WTC11 (cell line): ENCODE measurements around the gene GAPT. TPM values are rescaled to one million over a fixed set of nuclear protein-coding genes. Genes with fewer than 3 reads are reported as not detected.

Experiments
- ATAC-seq: fragments of 200-7000 bp; cut with Tn5 transposase; 2 replicates; pipeline ENCODE4 v1.10.0; 2021; ENCODE audit warnings: mild to moderate bottlenecking, moderate library complexity
- CTCF ChIA-PET: fragments of 300-600 bp; sonication (Branson Sonifier 250); formaldehyde crosslinking; loops from one replicate; lab custom pipeline; 2021; ENCODE audit warnings: antibody characterized with exemption; lab: Charles Lee
- POLR2A ChIA-PET: fragments of 350-600 bp; sonication (Branson Sonifier 250); formaldehyde crosslinking; loops from one replicate; lab custom pipeline; 2021; ENCODE audit warnings: antibody characterized with exemption; lab: Charles Lee
- DNase-seq: peaks from one replicate; pipeline ENCODE4 v3.0.0; 2021; ENCODE audit warnings: low spot score
- H3K27ac Mint-ChIP-seq: 2 replicates; pipeline ENCODE4 v1.8.0; 2021; ENCODE audit warnings: mixed read lengths
- H3K27me3 Mint-ChIP-seq: 2 replicates; pipeline ENCODE4 v1.8.0; 2021; ENCODE audit warnings: low read depth, mild to moderate bottlenecking, moderate library complexity, mixed read lengths
- H3K36me3 Mint-ChIP-seq: 2 replicates; pipeline ENCODE4 v1.8.0; 2021; ENCODE audit warnings: mixed read lengths
- H3K4me1 Mint-ChIP-seq: 2 replicates; pipeline ENCODE4 v1.8.0; 2022; ENCODE audit warnings: mixed read lengths
- H3K4me3 Mint-ChIP-seq: 2 replicates; pipeline ENCODE4 v1.8.0; 2021; ENCODE audit warnings: mild to moderate bottlenecking, moderate library complexity, mixed read lengths
- H3K9me3 Mint-ChIP-seq: 2 replicates; pipeline ENCODE4 v1.8.0; 2021; ENCODE audit warnings: mixed read lengths
- ATF3 ChIP-seq: sonication (generic); formaldehyde crosslinking; conservative IDR thresholded peaks from 2 replicates; pipeline ENCODE4 v1.8.1; 2022; ENCODE audit warnings: mild to moderate bottlenecking, missing genetic modification reagents
- ATF6 ChIP-seq: sonication (generic); formaldehyde crosslinking; IDR thresholded peaks from 2 replicates; pipeline ENCODE4 v1.8.1; 2023; ENCODE audit warnings: mild to moderate bottlenecking, missing genetic modification reagents
- CDX4 ChIP-seq: fragments of 250-450 bp; sonication (Bioruptor Pico); IDR thresholded peaks from 2 replicates; pipeline ENCODE4 v1.9.0; 2021; ENCODE audit warnings: moderate library complexity, mild to moderate bottlenecking, inconsistent platforms, borderline replicate concordance
- ESRRA ChIP-seq: sonication (generic); formaldehyde crosslinking; IDR thresholded peaks from 2 replicates; pipeline ENCODE4 v1.8.1; 2022; ENCODE audit warnings: mild to moderate bottlenecking, missing genetic modification reagents, borderline replicate concordance
- ETV6 ChIP-seq: sonication (generic); formaldehyde crosslinking; IDR thresholded peaks from 2 replicates; pipeline ENCODE4 v1.8.1; 2022; ENCODE audit warnings: mild to moderate bottlenecking, missing genetic modification reagents
- FOXK1 ChIP-seq: sonication (generic); formaldehyde crosslinking; IDR thresholded peaks from 2 replicates; pipeline ENCODE4 v1.8.0; 2022; ENCODE audit warnings: mild to moderate bottlenecking, moderate library complexity, missing genetic modification reagents
- GRHL2 ChIP-seq: fragments of 250-450 bp; sonication (Bioruptor Pico); IDR thresholded peaks from 2 replicates; pipeline ENCODE4 v1.8.0; 2022; ENCODE audit warnings: mild to moderate bottlenecking, moderate library complexity; ENCODE audit not compliant: insufficient replicate concordance, severe bottlenecking
- IRF2 ChIP-seq: sonication (generic); formaldehyde crosslinking; IDR thresholded peaks from 2 replicates; pipeline ENCODE4 v1.8.0; 2022; ENCODE audit warnings: low read depth, missing genetic modification reagents, borderline replicate concordance
- JAZF1 ChIP-seq: fragments of 250-450 bp; sonication (Bioruptor Pico); IDR thresholded peaks from 2 replicates; pipeline ENCODE4 v1.9.0; 2021; ENCODE audit warnings: moderate library complexity, mild to moderate bottlenecking, inconsistent platforms
- MLX ChIP-seq: sonication (generic); formaldehyde crosslinking; IDR thresholded peaks from 2 replicates; pipeline ENCODE4 v1.8.1; 2023; ENCODE audit warnings: mild to moderate bottlenecking, missing genetic modification reagents, moderate library complexity
- MYBL2 ChIP-seq: sonication (generic); formaldehyde crosslinking; IDR thresholded peaks from 2 replicates; pipeline ENCODE4 v1.8.1; 2023; ENCODE audit warnings: mild to moderate bottlenecking, moderate library complexity, missing genetic modification reagents
- NR1H2 ChIP-seq: sonication (generic); formaldehyde crosslinking; IDR thresholded peaks from 2 replicates; pipeline ENCODE4 v1.9.0; 2021; ENCODE audit warnings: mild to moderate bottlenecking, moderate library complexity, missing genetic modification reagents
- PRDM15 ChIP-seq: sonication (generic); formaldehyde crosslinking; IDR thresholded peaks from 2 replicates; pipeline ENCODE4 v1.8.0; 2022; ENCODE audit warnings: missing genetic modification reagents
- PRRX2 ChIP-seq: fragments of 250-450 bp; sonication (Bioruptor Pico); IDR thresholded peaks from 2 replicates; pipeline ENCODE4 v1.8.0; 2021; ENCODE audit warnings: mild to moderate bottlenecking
- RORB ChIP-seq: fragments of 250-450 bp; sonication (Bioruptor Pico); IDR thresholded peaks from 2 replicates; pipeline ENCODE4 v1.9.0; 2021; ENCODE audit warnings: mild to moderate bottlenecking
- SMAD4 ChIP-seq: sonication (generic); formaldehyde crosslinking; IDR thresholded peaks from 2 replicates; pipeline ENCODE4 v1.8.0; 2022; ENCODE audit warnings: mild to moderate bottlenecking, missing genetic modification reagents
- SOX15 ChIP-seq: fragments of 250-450 bp; sonication (Bioruptor Pico); IDR thresholded peaks from 2 replicates; pipeline ENCODE4 v1.9.0; 2021; ENCODE audit warnings: mild to moderate bottlenecking
- TCF7 ChIP-seq: sonication (generic); formaldehyde crosslinking; IDR thresholded peaks from 2 replicates; pipeline ENCODE4 v1.8.0; 2022; ENCODE audit warnings: mild to moderate bottlenecking, low read depth, missing genetic modification reagents, moderate library complexity
- TP53 ChIP-seq: sonication (generic); formaldehyde crosslinking; IDR thresholded peaks from 2 replicates; pipeline ENCODE4 v1.8.1; 2023; ENCODE audit warnings: mild to moderate bottlenecking, missing genetic modification reagents
- ZNF232 ChIP-seq: sonication (generic); formaldehyde crosslinking; IDR thresholded peaks from 2 replicates; pipeline ENCODE4 v1.8.0; 2022; ENCODE audit warnings: mild to moderate bottlenecking, missing genetic modification reagents
- ZNF317 ChIP-seq: sonication (generic); formaldehyde crosslinking; IDR thresholded peaks from 2 replicates; pipeline ENCODE4 v1.8.1; 2023; ENCODE audit warnings: low read depth, mild to moderate bottlenecking, moderate library complexity, missing genetic modification reagents, borderline replicate concordance
- ZNF396 ChIP-seq: fragments of 250-450 bp; sonication (Bioruptor Pico); IDR thresholded peaks from 2 replicates; pipeline ENCODE4 v1.8.0; 2021; ENCODE audit warnings: mild to moderate bottlenecking, moderate library complexity, borderline replicate concordance
- ZNF416 ChIP-seq: fragments of 250-450 bp; sonication (Bioruptor Pico); IDR thresholded peaks from 2 replicates; pipeline ENCODE4 v1.9.0; 2021; ENCODE audit warnings: mild to moderate bottlenecking, inconsistent platforms
- total RNA-seq: library from RNA; stranded (reverse); gene quantifications from 3 replicates; pipeline ENCODE4 v1.2.3, GENCODE V29; 2021

GAPT gene
- total RNA-seq, 1 experiment from 2014 or later: not detected

- H3K27me3 Mint-ChIP-seq: peaks cover 1% of the 10 kb centered on the region
- ChIA-PET CTCF (no interaction called here), POLR2A (interaction anchor here (0.6 kb wide), 1 partner anchor 12 kb away, joined by 5 read pairs; no protein-coding TSS in a partner anchor)
- no peak overlapping the region for H3K4me3 Mint-ChIP-seq
- H3K9me3 Mint-ChIP-seq: peaks cover 40% of the 10 kb centered on the region
- H3K4me1 Mint-ChIP-seq: 0 out of 2 replicates have a peak, but pooled peaks cover 2% of the 10 kb centered on the region
- DNase-seq: no peak
- H3K27ac Mint-ChIP-seq: no peak overlapping the region
- peaks cover 31% of the 10 kb centered on the region for H3K36me3 Mint-ChIP-seq
- TF ChIP-seq TCF7: no peak
- TF ChIP-seq PRRX2 (CRISPR knock-in tag): no peak
- no peak for TF ChIP-seq PRDM15 (CRISPR knock-in tag)
- TF ChIP-seq SOX15 (CRISPR knock-in tag): no peak
- no peak for TF ChIP-seq TP53 (CRISPR knock-in tag)
- no peak for ATAC-seq
Measured at GRCh38 chr5:58544926-58545325, 53.7 kb downstream of the GAPT start.

GRCh38 chr5:58545912-58546311 is 54.7 kb downstream of the GAPT start:
- no peak for DNase-seq
- Mint-ChIP-seq H3K27me3 (no peaks in the 10 kb centered on the region; the same call in 1 of the 2 replicates), H3K4me3 (no peak overlapping the region), H3K36me3 (peaks cover 24% of the 10 kb centered on the region), H3K4me1 (0 out of 2 replicates have a peak, but pooled peaks cover 2% of the 10 kb centered on the region), H3K9me3 (peaks cover 32% of the 10 kb centered on the region), H3K27ac (no peak overlapping the region)
- TF ChIP-seq RORB (CRISPR knock-in tag) (no peak), CDX4 (CRISPR knock-in tag) (no peak), SMAD4 (no peak), PRRX2 (CRISPR knock-in tag) (no peak), ETV6 (no peak), ATF3 (no peak), ZNF317 (CRISPR knock-in tag) (no peak), ZNF416 (CRISPR knock-in tag) (no peak), JAZF1 (CRISPR knock-in tag) (no peak), IRF2 (CRISPR knock-in tag) (no peak), PRDM15 (CRISPR knock-in tag) (no peak), ZNF232 (CRISPR knock-in tag) (no peak), MYBL2 (no peak), GRHL2 (CRISPR knock-in tag) (no peak), MLX (CRISPR knock-in tag) (no peak), NR1H2 (CRISPR knock-in tag) (no peak), ZNF396 (CRISPR knock-in tag) (no peak), ATF6 (CRISPR knock-in tag) (no peak), FOXK1 (no peak), ESRRA (no peak)
- ChIA-PET POLR2A (no interaction called here), CTCF (no interaction called here)
- no peak for ATAC-seq
